GM12878 (cell line): Measurements from ENCODE around the gene GMIP.

Experiments used
- ATF3 ChIP-seq: IDR thresholded peaks from 2 replicates; pipeline ENCODE4 v1.6.1; 2011; ENCODE audit warnings: low read depth, mild to moderate bottlenecking, low read length, moderate library complexity, borderline replicate concordance; ENCODE audit errors: extremely low read depth
- CEBPB ChIP-seq, 2 experiments: fragments of 150-350 bp in 1 of 2; IDR thresholded peaks; 2 replicates each; pipeline ENCODE4 v1.6.1; 2012 to 2014; ENCODE audit warnings: low read depth in 2 of 2, low read length in 2 of 2, borderline replicate concordance in 1 of 2, inconsistent platforms in 1 of 2
- CEBPZ ChIP-seq: fragments of 150-350 bp; IDR thresholded peaks from 2 replicates; pipeline ENCODE4 v1.6.1; 2016; ENCODE audit warnings: low read depth, low read length
- CREB1 ChIP-seq: IDR thresholded peaks from 2 replicates; pipeline ENCODE4 v1.6.1; 2012; ENCODE audit warnings: low read depth, mild to moderate bottlenecking, inconsistent platforms
- CTCF ChIP-seq, 3 experiments: IDR thresholded peaks in 2 of 3; conservative IDR thresholded peaks in 1 of 3; 2 replicates each; pipeline ENCODE4 v1.5.1; 2011; ENCODE audit warnings: low read depth in 3 of 3, low read length in 3 of 3, mild to moderate bottlenecking in 3 of 3, control low read depth in 2 of 3, moderate library complexity in 2 of 3, inconsistent platforms in 1 of 3, mixed read lengths in 1 of 3; ENCODE audit not compliant: control insufficient read depth in 2 of 3, insufficient read depth in 1 of 3; ENCODE audit errors: extremely low read depth in 1 of 3
- JUNB ChIP-seq: IDR thresholded peaks from 2 replicates; pipeline ENCODE4 v1.6.1; 2016; ENCODE audit warnings: antibody characterized with exemption, mild to moderate bottlenecking
- JUND ChIP-seq: IDR thresholded peaks from 2 replicates; pipeline ENCODE4 v1.6.1; 2012; ENCODE audit warnings: low read depth, mild to moderate bottlenecking, low read length, improper control_type of control experiment, moderate library complexity
- MXI1 ChIP-seq: fragments of 150-350 bp; IDR thresholded peaks from 2 replicates; pipeline ENCODE4 v1.6.1; 2011; ENCODE audit warnings: low read depth, mild to moderate bottlenecking, inconsistent platforms, low read length, improper control_type of control experiment
- POLR2AphosphoS5 ChIP-seq: IDR thresholded peaks from 2 replicates; pipeline ENCODE4 v1.6.1; 2011; ENCODE audit warnings: mild to moderate bottlenecking, low read length, inconsistent platforms
- RCOR1 ChIP-seq: conservative IDR thresholded peaks from 2 replicates; pipeline ENCODE4 v1.6.1; 2012; ENCODE audit warnings: low read depth, low read length, improper control_type of control experiment
- REST ChIP-seq: IDR thresholded peaks from 2 replicates; pipeline ENCODE4 v1.6.1; 2012; ENCODE audit warnings: mild to moderate bottlenecking, low read depth, low read length
- SIX5 ChIP-seq: IDR thresholded peaks from 2 replicates; pipeline ENCODE4 v1.6.1; 2011; ENCODE audit warnings: mild to moderate bottlenecking, low read depth, low read length, moderate library complexity; ENCODE audit not compliant: severe bottlenecking
- TCF7 ChIP-seq: IDR thresholded peaks from 2 replicates; pipeline ENCODE4 v1.6.1; 2014; ENCODE audit warnings: antibody characterized with exemption, borderline replicate concordance
- ZNF592 ChIP-seq: fragments of 450-650 bp; IDR thresholded peaks from 2 replicates; pipeline ENCODE4 v1.6.1; 2017; ENCODE audit warnings: mild to moderate bottlenecking, moderate library complexity

- no peak for TF ChIP-seq CREB1
- no peak for TF ChIP-seq JUND
- no peak for TF ChIP-seq CTCF (IDR thresholded peaks at IDR 0.05 in 2 of 3, conservative IDR thresholded peaks at IDR 0.05 in 1 of 3; ENCODE audit: control insufficient read depth in 2 of 3, extremely low read depth in 1 of 3, insufficient read depth in 1 of 3, low read depth in 3 of 3, low read length in 3 of 3)
- no peak for TF ChIP-seq ZNF592
- no peak for TF ChIP-seq REST
- TF ChIP-seq TCF7: no peak
- no peak for TF ChIP-seq POLR2AphosphoS5
- TF ChIP-seq ATF3: no peak
- TF ChIP-seq SIX5: no peak
- TF ChIP-seq CEBPB (IDR thresholded peaks at IDR 0.05; ENCODE audit: borderline replicate concordance in 1 of 2, low read depth in 2 of 2, low read length in 2 of 2): no peak
- no peak for TF ChIP-seq JUNB
- TF ChIP-seq CEBPZ: no peak
- no peak for TF ChIP-seq MXI1
- TF ChIP-seq RCOR1: no peak
These were observed 10.2 kb upstream of the GMIP start for GRCh38 chr19:19653597-19654147.
